Measurements from ENCODE around the gene SMTNL1. TPM values are rescaled to one million over a fixed set of nuclear protein-coding genes. Genes with fewer than 3 reads are reported as not detected.
A peak's percentile ranks its signal among the peaks of the same experiment; 100 is the strongest.

SMTNL1 gene
- total and polyA plus RNA-seq, 9 of the 15 experiments (the other 6 are each of a cell fraction or from before 2014, with no cell fraction given), result not detected

DNA sequence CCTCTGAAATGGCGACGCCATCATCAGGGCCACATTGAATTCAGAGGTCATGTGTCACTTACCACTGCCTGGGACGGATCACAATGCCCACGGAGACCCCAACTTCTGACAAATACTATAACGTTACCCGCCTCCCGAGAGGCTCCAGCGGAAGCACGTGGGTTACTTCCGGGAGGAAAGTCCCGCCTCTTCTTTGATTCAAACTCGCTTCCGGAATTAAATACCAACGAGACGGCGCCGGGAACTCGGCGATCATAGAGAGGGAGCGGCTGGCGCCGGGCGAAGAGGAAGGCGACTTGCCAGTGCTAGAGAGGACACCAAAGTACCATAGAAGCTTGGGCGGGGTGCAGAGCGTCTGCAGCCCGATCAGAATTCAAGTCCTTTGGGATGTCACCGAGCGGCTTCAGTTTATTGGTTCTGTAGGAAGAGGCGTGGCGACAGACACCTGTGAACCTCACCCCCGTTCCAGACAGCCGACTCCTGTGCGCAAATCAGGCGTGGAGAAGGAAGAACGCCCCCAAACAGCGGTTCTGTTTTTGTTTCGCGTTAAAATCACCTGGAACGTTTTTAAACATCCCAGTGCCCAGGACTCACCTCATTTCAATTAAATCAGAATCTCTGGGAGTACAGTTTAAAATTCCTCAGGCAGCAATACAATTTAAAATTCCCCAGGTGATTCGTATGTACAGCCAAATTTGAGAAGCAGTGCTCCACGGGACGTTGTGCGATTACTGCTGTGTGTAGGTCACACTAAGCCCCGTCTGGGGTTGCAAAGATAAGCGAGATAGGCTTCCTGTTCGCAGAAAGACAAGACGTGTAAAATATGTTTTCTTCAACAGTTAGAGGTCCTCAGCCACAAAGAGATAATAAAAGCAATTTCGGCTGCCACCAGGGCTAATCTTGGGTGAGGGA is 6.5 kb upstream of the SMTNL1 start, which contains the start of gene TIMM10 (continued):
- TF ChIP-seq POLR2AphosphoS5 (IDR thresholded peaks at IDR 0.05; ENCODE audit: control insufficient read depth, insufficient read depth, low read depth, low read length) (peak; percentile 88), NCOA6 (IDR thresholded peaks at IDR 0.05) (peak; percentile 27; the same call in 1 of the 2 replicates), ZNF507 (tag; conservative IDR thresholded peaks at IDR 0.05) (no peak), ZBTB17 (CRISPR knock-in tag; IDR thresholded peaks at IDR 0.05) (no peak), ZC3H8 (IDR thresholded peaks at IDR 0.05) (no peak), ESRRB (CRISPR knock-in tag; IDR thresholded peaks at IDR 0.05; ENCODE audit: borderline replicate concordance) (no peak), GABPB2 (CRISPR knock-in tag; conservative IDR thresholded peaks at IDR 0.05) (0 out of 2 replicates have a peak, but pooled peaks have one; percentile 56), PHF20 (IDR thresholded peaks at IDR 0.05; ENCODE audit: partially characterized antibody) (peak; percentile 68), TFAM (CRISPR knock-in tag; conservative IDR thresholded peaks at IDR 0.05) (no peak), L3MBTL2 (IDR thresholded peaks at IDR 0.05) (peak; percentile 76), LEF1 (IDR thresholded peaks at IDR 0.05) (peak; percentile 89), PHB (CRISPR knock-in tag; IDR thresholded peaks at IDR 0.05) (no peak), PTRF (tag; IDR thresholded peaks at IDR 0.05) (no peak), U2AF1 (optimal IDR thresholded peaks at IDR 0.05; ENCODE audit: low read depth, low read length) (no peak), GABPB1 (CRISPR knock-in tag; IDR thresholded peaks at IDR 0.05) (peak; percentile 86), ZNF134 (CRISPR knock-in tag; conservative IDR thresholded peaks at IDR 0.05) (no peak), HNRNPK (IDR thresholded peaks at IDR 0.05; ENCODE audit: low read depth, low read length, poor library complexity, severe bottlenecking) (no peak)
- TF ChIP-seq, protein P1, sequence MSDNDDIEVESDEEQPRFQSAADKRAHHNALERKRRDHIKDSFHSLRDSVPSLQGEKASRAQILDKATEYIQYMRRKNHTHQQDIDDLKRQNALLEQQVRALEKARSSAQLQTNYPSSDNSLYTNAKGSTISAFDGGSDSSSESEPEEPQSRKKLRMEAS (CRISPR knock-in tag; IDR thresholded peaks at IDR 0.05), result peak; percentile 87
- TF ChIP-seq, protein P2, sequence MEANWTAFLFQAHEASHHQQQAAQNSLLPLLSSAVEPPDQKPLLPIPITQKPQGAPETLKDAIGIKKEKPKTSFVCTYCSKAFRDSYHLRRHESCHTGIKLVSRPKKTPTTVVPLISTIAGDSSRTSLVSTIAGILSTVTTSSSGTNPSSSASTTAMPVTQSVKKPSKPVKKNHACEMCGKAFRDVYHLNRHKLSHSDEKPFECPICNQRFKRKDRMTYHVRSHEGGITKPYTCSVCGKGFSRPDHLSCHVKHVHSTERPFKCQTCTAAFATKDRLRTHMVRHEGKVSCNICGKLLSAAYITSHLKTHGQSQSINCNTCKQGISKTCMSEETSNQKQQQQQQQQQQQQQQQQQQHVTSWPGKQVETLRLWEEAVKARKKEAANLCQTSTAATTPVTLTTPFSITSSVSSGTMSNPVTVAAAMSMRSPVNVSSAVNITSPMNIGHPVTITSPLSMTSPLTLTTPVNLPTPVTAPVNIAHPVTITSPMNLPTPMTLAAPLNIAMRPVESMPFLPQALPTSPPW (CRISPR knock-in tag; IDR thresholded peaks at IDR 0.05), result no peak; the same call in none of the 2 replicates
- TF ChIP-seq, protein P3, sequence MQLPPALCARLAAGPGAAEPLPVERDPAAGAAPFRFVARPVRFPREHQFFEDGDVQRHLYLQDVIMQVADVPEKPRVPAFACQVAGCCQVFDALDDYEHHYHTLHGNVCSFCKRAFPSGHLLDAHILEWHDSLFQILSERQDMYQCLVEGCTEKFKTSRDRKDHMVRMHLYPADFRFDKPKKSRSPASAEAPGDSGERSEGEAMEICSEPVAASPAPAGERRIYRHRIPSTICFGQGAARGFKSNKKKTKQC (CRISPR knock-in tag; IDR thresholded peaks at IDR 0.05), result no peak
- TF ChIP-seq, protein P4, sequence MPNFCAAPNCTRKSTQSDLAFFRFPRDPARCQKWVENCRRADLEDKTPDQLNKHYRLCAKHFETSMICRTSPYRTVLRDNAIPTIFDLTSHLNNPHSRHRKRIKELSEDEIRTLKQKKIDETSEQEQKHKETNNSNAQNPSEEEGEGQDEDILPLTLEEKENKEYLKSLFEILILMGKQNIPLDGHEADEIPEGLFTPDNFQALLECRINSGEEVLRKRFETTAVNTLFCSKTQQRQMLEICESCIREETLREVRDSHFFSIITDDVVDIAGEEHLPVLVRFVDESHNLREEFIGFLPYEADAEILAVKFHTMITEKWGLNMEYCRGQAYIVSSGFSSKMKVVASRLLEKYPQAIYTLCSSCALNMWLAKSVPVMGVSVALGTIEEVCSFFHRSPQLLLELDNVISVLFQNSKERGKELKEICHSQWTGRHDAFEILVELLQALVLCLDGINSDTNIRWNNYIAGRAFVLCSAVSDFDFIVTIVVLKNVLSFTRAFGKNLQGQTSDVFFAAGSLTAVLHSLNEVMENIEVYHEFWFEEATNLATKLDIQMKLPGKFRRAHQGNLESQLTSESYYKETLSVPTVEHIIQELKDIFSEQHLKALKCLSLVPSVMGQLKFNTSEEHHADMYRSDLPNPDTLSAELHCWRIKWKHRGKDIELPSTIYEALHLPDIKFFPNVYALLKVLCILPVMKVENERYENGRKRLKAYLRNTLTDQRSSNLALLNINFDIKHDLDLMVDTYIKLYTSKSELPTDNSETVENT (CRISPR knock-in tag; IDR thresholded peaks at IDR 0.05), result peak; percentile 95
- TF ChIP-seq, protein P5, sequence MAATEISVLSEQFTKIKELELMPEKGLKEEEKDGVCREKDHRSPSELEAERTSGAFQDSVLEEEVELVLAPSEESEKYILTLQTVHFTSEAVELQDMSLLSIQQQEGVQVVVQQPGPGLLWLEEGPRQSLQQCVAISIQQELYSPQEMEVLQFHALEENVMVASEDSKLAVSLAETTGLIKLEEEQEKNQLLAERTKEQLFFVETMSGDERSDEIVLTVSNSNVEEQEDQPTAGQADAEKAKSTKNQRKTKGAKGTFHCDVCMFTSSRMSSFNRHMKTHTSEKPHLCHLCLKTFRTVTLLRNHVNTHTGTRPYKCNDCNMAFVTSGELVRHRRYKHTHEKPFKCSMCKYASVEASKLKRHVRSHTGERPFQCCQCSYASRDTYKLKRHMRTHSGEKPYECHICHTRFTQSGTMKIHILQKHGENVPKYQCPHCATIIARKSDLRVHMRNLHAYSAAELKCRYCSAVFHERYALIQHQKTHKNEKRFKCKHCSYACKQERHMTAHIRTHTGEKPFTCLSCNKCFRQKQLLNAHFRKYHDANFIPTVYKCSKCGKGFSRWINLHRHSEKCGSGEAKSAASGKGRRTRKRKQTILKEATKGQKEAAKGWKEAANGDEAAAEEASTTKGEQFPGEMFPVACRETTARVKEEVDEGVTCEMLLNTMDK (IDR thresholded peaks at IDR 0.05; ENCODE audit: borderline replicate concordance, insufficient read depth, low read depth, low read length, poor library complexity, severe bottlenecking), result no peak

Data from K562 (cell line).